ENCODE results near the gene DOCK4.

DOCK4 gene

GRCh38 chr7:112176693-112177415 lies 29.3 kb downstream of the DOCK4 start:
- DNase-seq (ENCODE audit: low spot score), result no peak

DNA sequence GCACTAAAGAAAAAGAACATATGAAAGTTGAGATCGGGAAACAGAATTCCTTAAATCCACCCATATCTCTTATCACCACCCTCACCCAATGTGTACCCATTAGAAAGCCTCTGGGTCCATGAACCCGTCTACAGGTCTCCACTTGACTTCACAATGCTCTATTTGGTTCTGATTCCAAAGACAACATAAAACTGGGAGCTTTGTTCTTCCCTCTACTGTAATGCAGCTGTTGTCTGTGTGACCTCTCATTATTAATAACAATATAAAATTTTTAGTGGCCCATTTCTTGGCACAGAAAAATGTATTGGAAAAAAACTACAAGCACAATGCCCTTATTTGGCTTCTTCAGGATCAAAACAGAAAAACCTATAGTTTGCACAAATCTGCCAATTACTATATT lies 30.0 kb downstream of the DOCK4 start:
- no peak for TF ChIP-seq CTCF (IDR thresholded peaks at IDR 0.05; ENCODE audit: extremely low read depth, missing control alignments)
- no peak for DNase-seq (ENCODE audit: low spot score)

More at GRCh38 chr7:112176693-112177415, 29.3 kb downstream of the DOCK4 start:
- TF ChIP-seq CTCF (IDR thresholded peaks at IDR 0.05; ENCODE audit: extremely low read depth, missing control alignments), result no peak

GRCh38 chr7:112174192-112174591 lies 32.0 kb downstream of the DOCK4 start:
- no peak for DNase-seq (ENCODE audit: low spot score)
- TF ChIP-seq CTCF (IDR thresholded peaks at IDR 0.05; ENCODE audit: extremely low read depth, missing control alignments), result no peak

- no peak for DNase-seq (ENCODE audit: low spot score)
- no peak for TF ChIP-seq CTCF (IDR thresholded peaks at IDR 0.05; ENCODE audit: extremely low read depth, missing control alignments)
Observed at GRCh38 chr7:112173568-112173905, 32.7 kb downstream of the DOCK4 start.

DNA sequence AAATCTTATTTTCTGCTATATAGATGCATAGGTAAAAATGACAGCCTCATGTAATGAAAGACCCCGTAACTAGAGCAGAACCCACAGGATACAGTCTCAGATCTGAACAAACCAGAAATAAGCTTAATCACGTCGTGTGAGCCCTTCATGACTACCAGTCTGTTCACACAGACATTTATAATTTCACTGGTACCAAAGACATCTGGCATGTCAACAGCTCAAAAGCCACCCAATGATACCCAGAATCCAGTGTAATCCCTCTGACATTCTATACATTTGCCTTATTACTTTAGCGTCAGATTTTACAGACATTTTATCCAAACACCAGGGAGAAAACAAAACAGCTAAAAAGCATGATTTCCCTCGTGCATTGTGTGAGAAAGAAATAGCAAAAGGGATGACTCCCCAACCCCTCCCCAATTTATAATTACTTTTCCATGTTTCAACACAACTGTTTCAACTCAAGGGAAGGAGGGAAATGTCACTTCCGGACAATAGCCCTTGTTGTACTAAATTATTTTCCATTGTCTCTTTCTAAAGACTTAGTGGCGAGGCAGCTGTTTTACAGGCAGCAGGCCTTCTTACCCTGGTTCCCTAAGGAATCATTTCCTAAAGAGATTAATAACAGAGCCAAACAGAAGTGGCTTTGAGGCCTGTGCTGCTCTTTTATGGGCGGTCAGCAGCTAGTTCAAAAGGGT lies 33.2 kb downstream of the DOCK4 start:
- no peak for TF ChIP-seq CTCF (IDR thresholded peaks at IDR 0.05; ENCODE audit: extremely low read depth, missing control alignments)

GRCh38 chr7:112171673-112172072 lies 34.5 kb downstream of the DOCK4 start:
- no peak for DNase-seq (ENCODE audit: low spot score)
- TF ChIP-seq CTCF (IDR thresholded peaks at IDR 0.05; ENCODE audit: extremely low read depth, missing control alignments), result no peak

More for the DNA sequence above, 33.2 kb downstream of the DOCK4 start:
- DNase-seq (ENCODE audit: low spot score), result no peak

GRCh38 chr7:112168915-112169314 lies 37.3 kb downstream of the DOCK4 start:
- TF ChIP-seq CTCF (IDR thresholded peaks at IDR 0.05; ENCODE audit: extremely low read depth, missing control alignments), result no peak
- DNase-seq (ENCODE audit: low spot score), result no peak
